ENCODE results near the gene TBC1D22A. TPM values are rescaled to one million over a fixed set of nuclear protein-coding genes. Genes with fewer than 3 reads are reported as not detected.

The TBC1D22A gene
- total and polyA plus RNA-seq, 9 of the 15 experiments (the other 6 are each of a cell fraction or from before 2014, with no cell fraction given), result 0.20 to 11.5 (median 5.2) TPM

- CTCF ChIA-PET (ENCODE audit: low intra/inter-chr PET ratio), result no interaction called here
- H3K27ac ChIP-seq (ENCODE audit: extremely low read depth, low read depth, low read length), result no peak overlapping the region
- TF ChIP-seq KDM2B (CRISPR knock-in tag; IDR thresholded peaks at IDR 0.05) (no peak), PATZ1 (CRISPR knock-in tag; IDR thresholded peaks at IDR 0.05; ENCODE audit: borderline replicate concordance) (no peak), NFATC3 (IDR thresholded peaks at IDR 0.05) (no peak), NR0B1 (IDR thresholded peaks at IDR 0.05; ENCODE audit: partially characterized antibody) (no peak)
- no peaks in the 10 kb centered on the region for H3K4me1 ChIP-seq (replicated peaks in 1 of 2; ENCODE audit: control insufficient read depth in 2 of 2, insufficient read depth in 2 of 2, low read length in 2 of 2)
- in situ Hi-C loops (cut with MboI), result no loop called here
- no peaks in the 10 kb centered on the region for H3K79me2 ChIP-seq (ENCODE audit: control insufficient read depth, insufficient read depth, low read length)
- POLR2A ChIA-PET, result no interaction called here
- H3K9me1 ChIP-seq (ENCODE audit: control insufficient read depth, insufficient read depth, low read length), result no peaks in the 10 kb centered on the region
- H3K4me3 ChIP-seq, result no peak overlapping the region
- no peak for FAIRE-seq
- BruUV-seq (replicated peaks), result no TSS peak
- H3K27me3 ChIP-seq (ENCODE audit: control insufficient read depth in 2 of 2, insufficient read depth in 2 of 2, low read length in 2 of 2), result no peaks in the 10 kb centered on the region
- DNase-seq (ENCODE audit: extremely low read depth in 1 of 4, low spot score in 3 of 4), result no peak
- H3K9ac ChIP-seq (ENCODE audit: insufficient read depth in 1 of 2, low read depth in 2 of 2, low read length in 2 of 2), result no peak overlapping the region
- no peak overlapping the region for H3K4me2 ChIP-seq (ENCODE audit: insufficient read depth, low read length)
- no peaks in the 10 kb centered on the region for H3K36me3 ChIP-seq (ENCODE audit: control insufficient read depth, insufficient read depth, low read length)
- H3K9me3 ChIP-seq (replicated peaks; ENCODE audit: control insufficient read depth, insufficient read depth, low read depth, low read length), result no peaks in the 10 kb centered on the region
- no peaks in the 10 kb centered on the region; the same call in 1 of the 2 replicates for H4K20me1 ChIP-seq (replicated peaks; ENCODE audit: control insufficient read depth, insufficient read depth, low read length)
- WGBS (ENCODE audit: insufficient coverage, low coverage, missing lambda C conversion rate), result 66% methylated on average over 5 of the region's 5 CpGs
- no peak overlapping the region for H2AFZ ChIP-seq (ENCODE audit: low read depth, low read length)
- no peak for ATAC-seq
- intact Hi-C loops (cut with micrococcal nuclease), result no loop called here
Measured at GRCh38 chr22:47068626-47068996, 306.2 kb downstream of the TBC1D22A start.

All from K562 (cell line).